ENCODE results near the gene ASCC3. TPM values are rescaled to one million over a fixed set of nuclear protein-coding genes. Genes with fewer than 3 reads are reported as not detected.

The ASCC3 gene
- total and polyA plus RNA-seq, 7 donors = 6.0 to 27.1 (median 22.4) TPM

DNA sequence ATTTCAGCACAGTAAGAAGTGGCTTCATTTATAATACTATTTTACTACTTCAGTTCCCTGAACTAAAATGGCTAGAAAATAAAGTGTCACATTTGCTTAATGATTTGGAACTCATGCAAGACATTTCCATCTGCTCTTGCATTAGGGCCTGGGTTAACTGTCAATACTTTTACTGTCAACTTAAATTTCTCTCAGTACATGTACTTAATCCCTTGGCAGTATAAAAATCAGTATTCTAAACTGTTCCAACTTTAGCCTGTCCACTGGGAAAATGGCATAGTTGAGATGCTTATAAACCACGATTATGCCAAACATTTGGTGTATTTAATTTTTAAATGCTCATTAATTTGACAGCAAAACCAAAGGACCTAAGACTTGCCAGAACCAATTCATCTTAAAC, 154.5 kb downstream of the ASCC3 start:
- TF ChIP-seq, protein P1, sequence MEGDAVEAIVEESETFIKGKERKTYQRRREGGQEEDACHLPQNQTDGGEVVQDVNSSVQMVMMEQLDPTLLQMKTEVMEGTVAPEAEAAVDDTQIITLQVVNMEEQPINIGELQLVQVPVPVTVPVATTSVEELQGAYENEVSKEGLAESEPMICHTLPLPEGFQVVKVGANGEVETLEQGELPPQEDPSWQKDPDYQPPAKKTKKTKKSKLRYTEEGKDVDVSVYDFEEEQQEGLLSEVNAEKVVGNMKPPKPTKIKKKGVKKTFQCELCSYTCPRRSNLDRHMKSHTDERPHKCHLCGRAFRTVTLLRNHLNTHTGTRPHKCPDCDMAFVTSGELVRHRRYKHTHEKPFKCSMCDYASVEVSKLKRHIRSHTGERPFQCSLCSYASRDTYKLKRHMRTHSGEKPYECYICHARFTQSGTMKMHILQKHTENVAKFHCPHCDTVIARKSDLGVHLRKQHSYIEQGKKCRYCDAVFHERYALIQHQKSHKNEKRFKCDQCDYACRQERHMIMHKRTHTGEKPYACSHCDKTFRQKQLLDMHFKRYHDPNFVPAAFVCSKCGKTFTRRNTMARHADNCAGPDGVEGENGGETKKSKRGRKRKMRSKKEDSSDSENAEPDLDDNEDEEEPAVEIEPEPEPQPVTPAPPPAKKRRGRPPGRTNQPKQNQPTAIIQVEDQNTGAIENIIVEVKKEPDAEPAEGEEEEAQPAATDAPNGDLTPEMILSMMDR (IDR thresholded peaks at IDR 0.05) = no peak
- no peak for TF ChIP-seq POLR2A (IDR thresholded peaks at IDR 0.05)
- no peak for TF ChIP-seq EP300 (IDR thresholded peaks at IDR 0.05)
- TF ChIP-seq POLR2AphosphoS5 (IDR thresholded peaks at IDR 0.05) = no peak
- no peak for DNase-seq
- H3K4me1 ChIP-seq = peaks cover 0 to 11% (median 10%) of the 10 kb centered on the region in 4 donors
- WGBS, 2 donors = 72 to 90% methylated on average over 1 of the region's 1 CpG
- peaks cover 0 to 4% (median 0%) of the 10 kb centered on the region in 4 donors for H3K36me3 ChIP-seq
- H3K27ac ChIP-seq = no peak overlapping the region
- H3K9me3 ChIP-seq = no peaks in the 10 kb centered on the region
- H3K4me3 ChIP-seq = no peak overlapping the region
- intact Hi-C loops (cut with DNase I) = no loop called here
- H3K27me3 ChIP-seq = no peaks in the 10 kb centered on the region

DNA sequence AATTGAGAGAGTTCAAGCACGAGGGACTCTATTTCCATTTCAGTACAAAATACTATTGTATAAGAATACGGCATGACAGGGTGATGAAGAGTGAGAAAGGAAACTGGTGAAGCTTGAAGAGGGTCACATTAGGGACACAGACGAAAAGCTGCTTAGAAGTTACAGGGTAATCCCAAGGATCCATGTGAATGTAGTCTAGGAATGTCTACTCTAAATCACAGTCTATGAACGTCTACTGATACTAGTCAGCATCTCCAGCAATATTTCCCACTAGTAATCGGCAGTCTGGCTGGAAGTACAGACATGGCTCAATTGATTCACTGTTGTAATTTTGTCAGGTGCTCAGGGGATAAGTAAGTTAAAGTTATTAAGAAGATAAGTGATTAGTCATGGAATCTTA, 156.4 kb downstream of the ASCC3 start:
- Histone ChIP-seq H3K4me3 (no peak overlapping the region), H3K4me1 (peaks cover 0 to 11% (median 10%) of the 10 kb centered on the region in 4 donors), H3K27ac (no peak overlapping the region), H3K9me3 (no peaks in the 10 kb centered on the region), H3K36me3 (peaks cover 0 to 4% (median 0%) of the 10 kb centered on the region in 4 donors), H3K27me3 (no peaks in the 10 kb centered on the region)
- intact Hi-C loops (cut with DNase I) = no loop called here
- DNase-seq = no peak
- TF ChIP-seq, protein P1 (IDR thresholded peaks at IDR 0.05) = no peak
- TF ChIP-seq POLR2A (IDR thresholded peaks at IDR 0.05) = no peak
- no peak for TF ChIP-seq EP300 (IDR thresholded peaks at IDR 0.05)
- no peak for TF ChIP-seq POLR2AphosphoS5 (IDR thresholded peaks at IDR 0.05)
- WGBS, 2 donors = 89% methylated on average over 5 of the region's 5 CpGs

DNA sequence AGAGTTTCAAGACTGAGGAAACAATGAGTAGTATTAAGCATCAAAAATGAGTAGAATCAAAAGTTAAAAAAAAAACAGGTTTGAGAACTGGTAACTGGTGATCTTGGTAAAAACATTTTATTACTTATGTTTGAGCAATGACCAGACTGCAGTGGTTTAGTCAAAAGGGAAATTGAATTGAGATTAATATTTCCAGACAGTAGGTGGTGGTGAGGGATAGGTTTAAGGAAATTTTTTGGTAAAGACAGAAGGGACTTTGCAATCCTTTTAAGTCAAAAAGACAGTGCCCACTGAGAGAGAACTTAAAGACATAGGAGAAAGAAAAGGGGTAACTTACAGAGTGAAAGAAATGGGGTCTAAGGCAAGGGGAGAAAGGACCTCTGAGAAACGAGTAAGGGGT, 156.9 kb downstream of the ASCC3 start:
- Histone ChIP-seq H3K9me3 (no peaks in the 10 kb centered on the region), H3K27me3 (no peaks in the 10 kb centered on the region), H3K4me1 (peaks cover 0 to 11% (median 10%) of the 10 kb centered on the region in 4 donors), H3K4me3 (no peak overlapping the region), H3K27ac (no peak overlapping the region), H3K36me3 (peaks cover 0 to 4% (median 0%) of the 10 kb centered on the region in 4 donors)
- no peak for DNase-seq
- intact Hi-C loops (cut with DNase I) = no loop called here
- no peak for TF ChIP-seq EP300 (IDR thresholded peaks at IDR 0.05)
- TF ChIP-seq POLR2AphosphoS5 (IDR thresholded peaks at IDR 0.05) = no peak
- no peak for TF ChIP-seq POLR2A (IDR thresholded peaks at IDR 0.05)
- TF ChIP-seq, protein P1 (IDR thresholded peaks at IDR 0.05) = no peak
- 79 to 84% methylated on average over 1 of the region's 1 CpG for WGBS, 2 donors

DNA sequence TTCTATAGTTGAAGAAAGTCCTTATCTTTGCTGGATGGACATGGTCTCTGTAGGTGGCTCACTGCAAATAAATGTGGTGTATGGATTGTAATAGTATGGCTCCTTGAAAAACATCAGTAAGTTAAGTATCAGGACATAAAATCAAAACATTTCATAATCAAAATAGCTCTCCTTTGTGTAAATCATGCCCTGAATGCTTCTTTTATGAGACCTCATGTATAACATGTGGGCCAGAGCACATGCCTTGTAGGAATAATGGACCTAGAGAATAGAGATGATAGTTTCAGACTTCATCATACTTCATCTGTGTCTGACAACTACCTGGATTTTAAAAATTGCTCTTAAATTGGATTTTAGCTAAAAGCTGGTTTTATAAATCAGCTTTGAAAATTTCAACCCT, 159.9 kb downstream of the ASCC3 start:
- no peak overlapping the region for H3K4me3 ChIP-seq
- DNase-seq = no peak
- no peak overlapping the region for H3K27ac ChIP-seq
- no peaks in the 10 kb centered on the region for H3K27me3 ChIP-seq
- H3K4me1 ChIP-seq = no peaks in the 10 kb centered on the region
- intact Hi-C loops (cut with DNase I) = no loop called here
- peaks cover 0 to 4% (median 0%) of the 10 kb centered on the region in 4 donors for H3K36me3 ChIP-seq
- TF ChIP-seq POLR2AphosphoS5 (IDR thresholded peaks at IDR 0.05) (no peak), POLR2A (IDR thresholded peaks at IDR 0.05) (no peak), EP300 (IDR thresholded peaks at IDR 0.05) (no peak)
- TF ChIP-seq, protein P1 (IDR thresholded peaks at IDR 0.05) = no peak
- no peaks in the 10 kb centered on the region for H3K9me3 ChIP-seq
